HepG2 (cell line): ENCODE measurements around the gene GPS1. TPM values are rescaled to one million over a fixed set of nuclear protein-coding genes. Genes with fewer than 3 reads are reported as not detected.

Experiments
- ELF3 ChIP-seq: IDR thresholded peaks from 2 replicates; pipeline ENCODE4 v1.6.1; 2016; ENCODE audit warnings: missing genetic modification reagents, missing compliant biosample characterization
- GFI1 ChIP-seq: sonication (generic); formaldehyde crosslinking; IDR thresholded peaks from 2 replicates; pipeline ENCODE4 v1.5.0; 2020; ENCODE audit warnings: missing genetic modification reagents, mild to moderate bottlenecking, borderline replicate concordance
- HDAC2 ChIP-seq: sonication (generic); formaldehyde crosslinking; IDR thresholded peaks from 2 replicates; pipeline ENCODE4 v1.4.0; 2020; ENCODE audit warnings: missing genetic modification reagents
- HOXA3 ChIP-seq: sonication (generic); formaldehyde crosslinking; IDR thresholded peaks from 2 replicates; pipeline ENCODE4 v1.5.0; 2020; ENCODE audit warnings: missing genetic modification reagents
- MEIS1 ChIP-seq: sonication (generic); formaldehyde crosslinking; IDR thresholded peaks from 2 replicates; pipeline ENCODE4 v1.9.0; 2021; ENCODE audit warnings: mild to moderate bottlenecking, missing genetic modification reagents, moderate library complexity, borderline replicate concordance
- NR2F1 ChIP-seq, 2 experiments: fragments of 450-650 bp in 1 of 2; formaldehyde crosslinking in 1 of 2; IDR thresholded peaks; 2 replicates each; pipeline versions ENCODE4 v1.5.0 to v1.6.1; 2016 to 2020; ENCODE audit warnings: mild to moderate bottlenecking in 1 of 2, missing compliant biosample characterization in 1 of 2, missing genetic modification reagents in 1 of 2, moderate library complexity in 1 of 2
- SNAI1 ChIP-seq: sonication (generic); formaldehyde crosslinking; IDR thresholded peaks from 2 replicates; pipeline ENCODE4 v1.5.0; 2020; ENCODE audit warnings: mild to moderate bottlenecking, missing genetic modification reagents, borderline replicate concordance
- STAG1 ChIP-seq: sonication (generic); formaldehyde crosslinking; IDR thresholded peaks from 2 replicates; pipeline ENCODE4 v1.4.0; 2020; ENCODE audit warnings: missing genetic modification reagents
- TCF12 ChIP-seq, 2 experiments: fragments of 450-650 bp in 1 of 2; sonication (generic) in 1 of 2; formaldehyde crosslinking in 1 of 2; IDR thresholded peaks; 2 replicates each; pipeline versions ENCODE4 v1.6.1 to v1.8.0; 2017 to 2022; ENCODE audit warnings: antibody characterized with exemption in 1 of 2, mild to moderate bottlenecking in 1 of 2, missing genetic modification reagents in 1 of 2, moderate library complexity in 1 of 2
- ZNF101 ChIP-seq: sonication (generic); formaldehyde crosslinking; IDR thresholded peaks from 2 replicates; pipeline ENCODE4 v1.4.0; 2020; ENCODE audit warnings: mild to moderate bottlenecking, low read depth, missing genetic modification reagents, borderline replicate concordance
- ZNF121 ChIP-seq: sonication (generic); formaldehyde crosslinking; IDR thresholded peaks from 2 replicates; pipeline ENCODE4 v1.5.0; 2020; ENCODE audit warnings: mild to moderate bottlenecking, missing genetic modification reagents
- ZNF296 ChIP-seq: sonication (generic); formaldehyde crosslinking; conservative IDR thresholded peaks from 2 replicates; pipeline ENCODE4 v1.5.0; 2020; ENCODE audit warnings: mild to moderate bottlenecking, missing genetic modification reagents
- ZNF33B ChIP-seq: sonication (generic); formaldehyde crosslinking; IDR thresholded peaks from 2 replicates; pipeline ENCODE4 v1.5.1; 2020; ENCODE audit warnings: mild to moderate bottlenecking, missing genetic modification reagents
- ZNF383 ChIP-seq: sonication (generic); formaldehyde crosslinking; IDR thresholded peaks from 2 replicates; pipeline ENCODE4 v1.4.0; 2020; ENCODE audit warnings: missing genetic modification reagents, mild to moderate bottlenecking, borderline replicate concordance
- ZNF446 ChIP-seq: sonication (generic); formaldehyde crosslinking; IDR thresholded peaks from 2 replicates; pipeline ENCODE4 v1.5.0; 2020; ENCODE audit warnings: mild to moderate bottlenecking, missing genetic modification reagents
- ZNF496 ChIP-seq: sonication (generic); formaldehyde crosslinking; IDR thresholded peaks from 2 replicates; pipeline ENCODE4 v1.8.1; 2023; ENCODE audit warnings: mild to moderate bottlenecking, moderate library complexity, missing genetic modification reagents; ENCODE audit not compliant: insufficient replicate concordance
- ZNF7 ChIP-seq: IDR thresholded peaks from 2 replicates; pipeline ENCODE4 v1.6.1; 2016; ENCODE audit warnings: missing biosample characterization, missing genetic modification reagents
- ZNF782 ChIP-seq: sonication (generic); formaldehyde crosslinking; IDR thresholded peaks from 2 replicates; pipeline ENCODE4 v1.4.0; 2020; ENCODE audit warnings: missing genetic modification reagents, mild to moderate bottlenecking, borderline replicate concordance
- ZSCAN29 ChIP-seq: sonication (generic); formaldehyde crosslinking; conservative IDR thresholded peaks from 2 replicates; pipeline ENCODE4 v1.4.0; 2020; ENCODE audit warnings: mild to moderate bottlenecking, missing genetic modification reagents
- polyA plus RNA-seq, 8 experiments: library from polyadenylated mRNA; depleted of rRNA in 3 of 8; stranded (reverse) in 7 of 8; unstranded in 1 of 8; fragments of >200 nt; fragmentation: Illumina TruSeq in 4 of 8; extraction: Trizol in 4 of 8; gene quantifications; 2 replicates each; pipeline versions ENCODE4 v1.2.1 to v1.2.3, GENCODE V29; 2011 to 2016; ENCODE audit warnings: low read depth in 4 of 8, missing spikeins in 1 of 8, mixed read lengths in 1 of 8; ENCODE audit not compliant: insufficient read depth in 1 of 8
- total RNA-seq, 5 experiments: library from RNA; depleted of rRNA; stranded (reverse); fragments of >200 nt; fragmentation: Illumina TruSeq; extraction: Trizol; gene quantifications; 2 replicates each; pipeline ENCODE4 v1.2.3, GENCODE V29; 2016; ENCODE audit warnings: low read depth in 1 of 5
- TF ChIP-seq, protein P1 (sequence below), 2 experiments: fragments of 450-650 bp in 1 of 2; sonication (generic) in 1 of 2; formaldehyde crosslinking; IDR thresholded peaks; 2 replicates each; pipeline versions ENCODE4 v1.5.0 to v1.8.0; 2020 to 2022; ENCODE audit warnings: mild to moderate bottlenecking in 1 of 2, missing genetic modification reagents in 1 of 2
- TF ChIP-seq, protein P2 (sequence below): IDR thresholded peaks from 2 replicates; pipeline ENCODE4 v1.6.1; 2018; ENCODE audit warnings: missing genetic modification reagents, mild to moderate bottlenecking, missing compliant biosample characterization
- TF ChIP-seq, protein P3 (sequence below): sonication (generic); formaldehyde crosslinking; IDR thresholded peaks from 2 replicates; pipeline ENCODE4 v1.5.0; 2020; ENCODE audit warnings: mild to moderate bottlenecking, missing genetic modification reagents

GPS1 gene
- total and polyA plus RNA-seq, 2 of the 13 experiments (the other 11 are each of a cell fraction or from before 2014, with no cell fraction given): 124 to 128 TPM

DNA sequence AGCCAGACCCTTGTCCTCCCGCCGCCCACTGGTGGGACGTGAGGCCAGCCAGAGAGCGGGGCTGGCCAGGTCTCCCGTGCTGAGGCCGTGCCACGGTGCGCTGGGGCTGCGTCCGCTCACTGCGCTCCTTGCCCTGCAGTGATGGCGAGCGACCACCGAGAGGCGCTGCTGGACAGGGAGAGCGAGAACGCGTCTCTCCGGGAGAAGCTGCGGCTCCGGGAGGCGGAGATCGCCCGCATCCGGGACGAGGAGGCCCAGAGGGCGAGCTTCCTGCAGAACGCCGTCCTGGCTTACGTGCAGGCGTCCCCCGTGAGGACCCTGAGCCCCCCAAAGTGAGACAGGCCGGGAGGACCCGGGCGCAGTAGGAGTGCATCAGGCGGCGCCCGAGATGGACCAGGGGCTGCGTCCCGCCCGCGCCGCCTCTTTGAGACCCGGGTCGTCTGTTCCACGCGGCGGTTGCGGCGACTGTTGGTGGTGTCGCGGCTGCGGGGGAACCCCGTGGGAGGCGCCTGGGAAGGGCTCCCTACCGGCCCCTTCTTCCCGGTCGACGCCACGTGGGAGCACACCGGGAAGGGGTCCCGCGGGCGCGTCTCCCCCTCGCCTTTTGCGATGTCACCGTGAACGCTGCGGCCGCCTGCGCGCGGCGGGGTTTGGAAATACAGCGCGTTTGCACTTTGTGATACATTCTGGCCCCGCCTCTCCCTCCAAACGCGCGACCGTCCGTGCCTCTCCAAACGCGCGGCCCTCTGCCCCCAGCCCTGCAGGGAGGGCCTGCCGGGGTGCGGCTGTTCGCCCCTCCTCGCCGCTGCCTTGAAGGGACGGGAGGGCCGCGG, 21.0 kb upstream of the GPS1 start (continued):
- TF ChIP-seq, protein P1, sequence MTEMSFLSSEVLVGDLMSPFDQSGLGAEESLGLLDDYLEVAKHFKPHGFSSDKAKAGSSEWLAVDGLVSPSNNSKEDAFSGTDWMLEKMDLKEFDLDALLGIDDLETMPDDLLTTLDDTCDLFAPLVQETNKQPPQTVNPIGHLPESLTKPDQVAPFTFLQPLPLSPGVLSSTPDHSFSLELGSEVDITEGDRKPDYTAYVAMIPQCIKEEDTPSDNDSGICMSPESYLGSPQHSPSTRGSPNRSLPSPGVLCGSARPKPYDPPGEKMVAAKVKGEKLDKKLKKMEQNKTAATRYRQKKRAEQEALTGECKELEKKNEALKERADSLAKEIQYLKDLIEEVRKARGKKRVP (CRISPR knock-in tag; IDR thresholded peaks at IDR 0.05): no peak
- TF ChIP-seq ELF3 (CRISPR knock-in tag) (no peak), ZNF782 (CRISPR knock-in tag) (no peak), ZNF33B (no peak), ZNF7 (CRISPR knock-in tag) (no peak), ZNF121 (CRISPR knock-in tag) (no peak), ZNF383 (CRISPR knock-in tag) (no peak), STAG1 (CRISPR knock-in tag) (peak; percentile 88), TCF12 (IDR thresholded peaks at IDR 0.05) (no peak), TCF12 (CRISPR knock-in tag; IDR thresholded peaks at IDR 0.05) (no peak), SNAI1 (CRISPR knock-in tag) (no peak), HOXA3 (CRISPR knock-in tag) (peak; percentile 96), MEIS1 (CRISPR knock-in tag) (no peak), ZSCAN29 (CRISPR knock-in tag) (no peak), HDAC2 (CRISPR knock-in tag) (no peak), NR2F1 (CRISPR knock-in tag; IDR thresholded peaks at IDR 0.05) (no peak), ZNF101 (CRISPR knock-in tag) (no peak), ZNF496 (no peak), ZNF446 (CRISPR knock-in tag) (no peak), GFI1 (CRISPR knock-in tag) (no peak), ZNF296 (CRISPR knock-in tag) (no peak)
- TF ChIP-seq, protein P2, sequence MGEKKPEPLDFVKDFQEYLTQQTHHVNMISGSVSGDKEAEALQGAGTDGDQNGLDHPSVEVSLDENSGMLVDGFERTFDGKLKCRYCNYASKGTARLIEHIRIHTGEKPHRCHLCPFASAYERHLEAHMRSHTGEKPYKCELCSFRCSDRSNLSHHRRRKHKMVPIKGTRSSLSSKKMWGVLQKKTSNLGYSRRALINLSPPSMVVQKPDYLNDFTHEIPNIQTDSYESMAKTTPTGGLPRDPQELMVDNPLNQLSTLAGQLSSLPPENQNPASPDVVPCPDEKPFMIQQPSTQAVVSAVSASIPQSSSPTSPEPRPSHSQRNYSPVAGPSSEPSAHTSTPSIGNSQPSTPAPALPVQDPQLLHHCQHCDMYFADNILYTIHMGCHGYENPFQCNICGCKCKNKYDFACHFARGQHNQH (CRISPR knock-in tag): no peak
- TF ChIP-seq, protein P3, sequence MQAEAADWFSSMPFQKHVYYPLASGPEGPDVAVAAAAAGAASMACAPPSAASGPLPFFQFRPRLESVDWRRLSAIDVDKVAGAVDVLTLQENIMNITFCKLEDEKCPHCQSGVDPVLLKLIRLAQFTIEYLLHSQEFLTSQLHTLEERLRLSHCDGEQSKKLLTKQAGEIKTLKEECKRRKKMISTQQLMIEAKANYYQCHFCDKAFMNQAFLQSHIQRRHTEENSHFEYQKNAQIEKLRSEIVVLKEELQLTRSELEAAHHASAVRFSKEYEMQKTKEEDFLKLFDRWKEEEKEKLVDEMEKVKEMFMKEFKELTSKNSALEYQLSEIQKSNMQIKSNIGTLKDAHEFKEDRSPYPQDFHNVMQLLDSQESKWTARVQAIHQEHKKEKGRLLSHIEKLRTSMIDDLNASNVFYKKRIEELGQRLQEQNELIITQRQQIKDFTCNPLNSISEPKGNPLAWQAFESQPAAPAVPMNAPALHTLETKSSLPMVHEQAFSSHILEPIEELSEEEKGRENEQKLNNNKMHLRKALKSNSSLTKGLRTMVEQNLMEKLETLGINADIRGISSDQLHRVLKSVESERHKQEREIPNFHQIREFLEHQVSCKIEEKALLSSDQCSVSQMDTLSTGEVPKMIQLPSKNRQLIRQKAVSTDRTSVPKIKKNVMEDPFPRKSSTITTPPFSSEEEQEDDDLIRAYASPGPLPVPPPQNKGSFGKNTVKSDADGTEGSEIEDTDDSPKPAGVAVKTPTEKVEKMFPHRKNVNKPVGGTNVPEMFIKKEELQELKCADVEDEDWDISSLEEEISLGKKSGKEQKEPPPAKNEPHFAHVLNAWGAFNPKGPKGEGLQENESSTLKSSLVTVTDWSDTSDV (CRISPR knock-in tag): no peak
